Mucosa of stomach (tissue), 1 donor: ENCODE results near the gene C8A.

Experiments
- H3K27me3 ChIP-seq: one replicate; pipeline ENCODE4 v1.7.0; 2013; ENCODE audit warnings: mild to moderate bottlenecking, low read length; ENCODE audit not compliant: control insufficient read depth, insufficient read depth
- H3K36me3 ChIP-seq: one replicate; pipeline ENCODE4 v1.7.0; 2013; ENCODE audit warnings: low read length; ENCODE audit not compliant: control insufficient read depth, insufficient read depth
- H3K4me1 ChIP-seq: one replicate; pipeline ENCODE4 v1.7.0; 2013; ENCODE audit warnings: mild to moderate bottlenecking, low read length; ENCODE audit not compliant: control insufficient read depth, insufficient read depth
- H3K4me3 ChIP-seq: one replicate; pipeline ENCODE4 v1.7.0; 2013; ENCODE audit warnings: low read length
- H3K9ac ChIP-seq: one replicate; pipeline ENCODE4 v1.7.0; 2013; ENCODE audit warnings: mild to moderate bottlenecking, low read length, moderate library complexity
- H3K9me3 ChIP-seq: one replicate; pipeline ENCODE4 v1.7.0; 2013; ENCODE audit warnings: mild to moderate bottlenecking, low read length, moderate library complexity; ENCODE audit not compliant: control insufficient read depth
- donor health status: Pancreatic carcinoma.

Gene C8A

DNA sequence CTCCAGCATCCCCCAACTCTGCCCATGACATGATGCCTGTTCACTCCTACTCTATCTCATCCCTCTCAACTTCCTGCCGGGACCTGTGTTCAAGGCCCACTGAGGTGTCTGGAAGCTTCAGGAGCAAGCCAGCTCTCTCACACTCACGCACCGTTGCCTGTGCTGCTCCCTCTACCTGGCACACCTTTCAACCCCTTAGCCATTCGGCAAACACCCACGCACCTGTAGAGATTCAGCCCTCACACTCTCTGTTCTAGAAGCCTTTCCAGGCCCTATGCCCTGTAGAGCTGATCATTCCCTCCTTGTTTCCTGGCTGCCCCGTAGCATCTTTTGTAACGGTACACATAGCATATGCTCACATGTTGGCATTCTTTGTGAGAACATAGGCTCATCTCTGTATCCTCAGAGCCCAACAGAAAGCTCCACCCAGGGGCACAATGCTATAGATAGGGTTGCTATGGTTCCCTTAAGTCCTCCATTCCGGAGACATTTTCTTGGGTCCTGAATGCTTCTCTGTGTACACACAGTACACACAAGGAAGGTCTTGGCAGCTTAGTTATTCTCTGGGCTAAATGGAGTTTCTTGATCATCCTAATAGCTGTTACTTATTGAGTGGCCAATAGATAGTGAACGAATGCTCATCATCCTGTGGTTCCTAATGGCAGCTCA lies 109.9 kb downstream of the C8A start:
- Histone ChIP-seq H3K4me1 (no peaks in the 10 kb centered on the region), H3K4me3 (no peak overlapping the region), H3K36me3 (no peaks in the 10 kb centered on the region), H3K27me3 (no peaks in the 10 kb centered on the region), H3K9me3 (no peaks in the 10 kb centered on the region), H3K9ac (no peak overlapping the region)

DNA sequence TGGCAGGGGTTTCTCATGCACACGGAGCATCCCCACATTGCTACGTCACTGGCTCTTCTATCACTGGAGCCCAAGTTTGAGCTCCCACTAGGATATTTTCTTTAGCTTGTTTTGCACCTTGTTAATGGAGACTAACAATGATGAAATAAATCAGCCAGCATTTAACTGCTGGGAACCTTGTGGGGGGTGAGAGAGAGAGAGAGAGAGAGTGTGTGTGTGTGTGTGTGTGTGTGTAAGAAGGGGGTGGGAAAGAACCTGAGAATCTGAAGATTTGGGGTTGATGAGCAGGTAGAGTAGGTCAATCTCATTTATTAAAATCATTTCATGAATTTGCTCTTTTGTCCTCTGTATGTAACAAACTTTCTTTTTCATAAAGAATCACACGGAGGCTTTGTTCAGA lies 110.6 kb downstream of the C8A start:
- H3K4me1 ChIP-seq = no peaks in the 10 kb centered on the region
- no peaks in the 10 kb centered on the region for H3K27me3 ChIP-seq
- H3K4me3 ChIP-seq = no peak overlapping the region
- no peak overlapping the region for H3K9ac ChIP-seq
- H3K9me3 ChIP-seq = no peaks in the 10 kb centered on the region
- no peaks in the 10 kb centered on the region for H3K36me3 ChIP-seq

DNA sequence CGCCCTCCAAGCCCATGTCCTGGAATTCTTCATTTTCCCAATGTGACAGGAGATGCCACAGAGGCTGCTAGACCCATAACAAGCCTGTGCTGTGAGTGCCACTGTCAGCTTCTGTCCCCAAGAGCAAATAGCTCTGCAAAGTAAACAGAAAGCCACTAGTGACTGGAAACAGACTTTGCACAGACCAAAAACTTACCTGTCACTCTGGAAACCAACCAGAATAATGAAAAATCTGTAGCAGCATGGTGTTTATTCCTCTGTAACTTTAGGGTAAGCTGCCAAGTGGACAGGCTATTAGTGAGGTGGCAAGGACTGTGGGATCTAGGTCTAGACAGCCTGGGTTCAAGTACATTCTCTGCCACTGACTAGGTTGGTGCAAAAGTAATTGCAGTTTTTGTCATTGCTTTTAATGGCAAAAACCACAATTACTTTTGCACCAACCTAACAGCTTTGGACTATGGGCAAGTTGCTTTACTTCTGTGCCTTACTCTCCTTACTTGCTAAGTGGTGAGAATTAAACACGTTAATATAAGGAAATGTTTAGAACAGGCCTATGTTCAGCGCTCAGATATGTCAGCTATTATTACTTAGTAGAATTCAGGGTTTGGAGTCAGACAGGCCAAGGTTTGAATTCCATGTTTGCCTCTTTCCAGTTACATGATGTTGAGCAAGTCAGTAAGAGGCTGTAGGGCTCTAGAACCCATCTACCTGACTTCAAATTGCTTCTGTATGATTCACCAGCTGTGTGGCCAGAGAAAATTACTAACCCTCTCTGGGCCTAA lies 111.5 kb downstream of the C8A start, which contains the start of gene C8B:
C8B (minus strand) TSS at position 100 of the 782 bp plus-strand sequence; CDS start at position 33, 67 bp downstream.
- no peak within 1 kb of the TSS for H3K9ac ChIP-seq
- no peak within 1 kb of the TSS for H3K4me3 ChIP-seq
- no peaks in the 10 kb centered on the region for H3K4me1 ChIP-seq

DNA sequence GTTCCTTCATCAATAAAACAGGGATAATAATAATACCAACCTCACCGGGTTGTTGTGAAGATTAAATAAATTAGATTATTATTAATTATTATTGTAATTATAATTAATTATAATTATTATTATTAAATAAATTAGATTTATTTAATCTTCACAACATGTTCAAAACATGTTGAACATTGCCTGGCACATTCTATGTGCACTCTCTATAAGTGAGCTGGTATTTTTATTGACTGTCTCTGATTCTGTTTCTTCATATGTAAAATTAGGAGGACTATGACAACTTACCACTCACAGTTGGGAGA lies 112.1 kb downstream of the C8A start:
- H3K4me3 ChIP-seq = no peak overlapping the region
- H3K4me1 ChIP-seq = no peaks in the 10 kb centered on the region
- H3K36me3 ChIP-seq = no peaks in the 10 kb centered on the region
- no peak overlapping the region for H3K9ac ChIP-seq
- H3K27me3 ChIP-seq = no peaks in the 10 kb centered on the region
- H3K9me3 ChIP-seq = no peaks in the 10 kb centered on the region

More for the DNA sequence above, 111.5 kb downstream of the C8A start, which contains the start of gene C8B:
- no peaks in the 10 kb centered on the region for H3K36me3 ChIP-seq
- no peaks in the 10 kb centered on the region for H3K27me3 ChIP-seq
- H3K9me3 ChIP-seq = no peaks in the 10 kb centered on the region

GRCh38 chr1:56967355-56967754 lies 112.8 kb downstream of the C8A start:
- Histone ChIP-seq H3K36me3 (no peaks in the 10 kb centered on the region), H3K27me3 (no peaks in the 10 kb centered on the region), H3K9ac (no peak overlapping the region), H3K9me3 (no peaks in the 10 kb centered on the region), H3K4me1 (no peaks in the 10 kb centered on the region), H3K4me3 (no peak overlapping the region)
